ENCODE measurements around the gene ELFN2. TPM values are rescaled to one million over a fixed set of nuclear protein-coding genes. Genes with fewer than 3 reads are reported as not detected.

ELFN2 gene
- total and polyA plus RNA-seq, 2 of the 13 experiments (the other 11 are each of a cell fraction or from before 2014, with no cell fraction given): 0.01 TPM; not detected in 1

DNA sequence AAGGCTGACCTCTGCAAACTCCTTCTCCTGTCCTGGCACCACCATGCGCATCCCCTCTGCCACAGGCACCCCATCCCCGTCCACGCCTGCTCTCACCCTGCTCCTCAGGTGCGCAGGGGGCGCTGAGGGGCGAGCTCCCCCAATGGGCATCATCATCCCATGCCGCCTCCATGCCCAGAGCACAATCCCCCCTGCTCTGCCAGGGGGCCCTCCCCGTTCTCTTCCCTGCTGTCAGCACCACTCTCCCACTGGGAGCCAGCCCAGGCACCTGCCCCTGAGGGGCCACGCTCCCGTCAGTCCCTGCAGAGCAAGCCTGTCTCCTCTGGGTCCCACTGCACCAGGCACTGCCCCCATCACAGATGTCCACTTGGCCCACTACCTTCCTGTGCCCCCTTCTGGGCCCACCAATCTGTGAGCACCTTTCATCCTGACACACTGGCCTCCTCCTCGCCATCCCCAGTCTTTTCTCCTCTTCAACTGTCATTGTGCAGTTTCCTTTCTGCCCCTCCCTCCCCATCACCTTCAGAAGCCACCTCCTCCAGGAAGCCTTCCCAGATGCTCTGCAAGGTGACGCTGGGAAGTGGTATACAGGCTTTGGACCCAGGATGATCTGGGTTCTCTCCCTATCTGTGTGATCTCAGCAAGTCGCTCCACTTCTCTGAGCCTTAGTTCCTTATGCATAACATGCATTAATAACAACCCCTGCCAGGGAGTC is 82.4 kb downstream of the ELFN2 start (continued):
- TF ChIP-seq ZSCAN22 (CRISPR knock-in tag; IDR thresholded peaks at IDR 0.05) (no peak), PCBP2 (optimal IDR thresholded peaks at IDR 0.05; ENCODE audit: low read depth, low read length, poor library complexity, severe bottlenecking) (no peak), HCFC1 (IDR thresholded peaks at IDR 0.05; ENCODE audit: low read depth, low read length) (no peak), SRF (IDR thresholded peaks at IDR 0.05; ENCODE audit: low read depth, low read length) (no peak)
- TF ChIP-seq, protein P1, sequence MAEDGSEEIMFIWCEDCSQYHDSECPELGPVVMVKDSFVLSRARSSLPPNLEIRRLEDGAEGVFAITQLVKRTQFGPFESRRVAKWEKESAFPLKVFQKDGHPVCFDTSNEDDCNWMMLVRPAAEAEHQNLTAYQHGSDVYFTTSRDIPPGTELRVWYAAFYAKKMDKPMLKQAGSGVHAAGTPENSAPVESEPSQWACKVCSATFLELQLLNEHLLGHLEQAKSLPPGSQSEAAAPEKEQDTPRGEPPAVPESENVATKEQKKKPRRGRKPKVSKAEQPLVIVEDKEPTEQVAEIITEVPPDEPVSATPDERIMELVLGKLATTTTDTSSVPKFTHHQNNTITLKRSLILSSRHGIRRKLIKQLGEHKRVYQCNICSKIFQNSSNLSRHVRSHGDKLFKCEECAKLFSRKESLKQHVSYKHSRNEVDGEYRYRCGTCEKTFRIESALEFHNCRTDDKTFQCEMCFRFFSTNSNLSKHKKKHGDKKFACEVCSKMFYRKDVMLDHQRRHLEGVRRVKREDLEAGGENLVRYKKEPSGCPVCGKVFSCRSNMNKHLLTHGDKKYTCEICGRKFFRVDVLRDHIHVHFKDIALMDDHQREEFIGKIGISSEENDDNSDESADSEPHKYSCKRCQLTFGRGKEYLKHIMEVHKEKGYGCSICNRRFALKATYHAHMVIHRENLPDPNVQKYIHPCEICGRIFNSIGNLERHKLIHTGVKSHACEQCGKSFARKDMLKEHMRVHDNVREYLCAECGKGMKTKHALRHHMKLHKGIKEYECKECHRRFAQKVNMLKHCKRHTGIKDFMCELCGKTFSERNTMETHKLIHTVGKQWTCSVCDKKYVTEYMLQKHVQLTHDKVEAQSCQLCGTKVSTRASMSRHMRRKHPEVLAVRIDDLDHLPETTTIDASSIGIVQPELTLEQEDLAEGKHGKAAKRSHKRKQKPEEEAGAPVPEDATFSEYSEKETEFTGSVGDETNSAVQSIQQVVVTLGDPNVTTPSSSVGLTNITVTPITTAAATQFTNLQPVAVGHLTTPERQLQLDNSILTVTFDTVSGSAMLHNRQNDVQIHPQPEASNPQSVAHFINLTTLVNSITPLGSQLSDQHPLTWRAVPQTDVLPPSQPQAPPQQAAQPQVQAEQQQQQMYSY (CRISPR knock-in tag; IDR thresholded peaks at IDR 0.05): no peak
- TF ChIP-seq, protein P2, sequence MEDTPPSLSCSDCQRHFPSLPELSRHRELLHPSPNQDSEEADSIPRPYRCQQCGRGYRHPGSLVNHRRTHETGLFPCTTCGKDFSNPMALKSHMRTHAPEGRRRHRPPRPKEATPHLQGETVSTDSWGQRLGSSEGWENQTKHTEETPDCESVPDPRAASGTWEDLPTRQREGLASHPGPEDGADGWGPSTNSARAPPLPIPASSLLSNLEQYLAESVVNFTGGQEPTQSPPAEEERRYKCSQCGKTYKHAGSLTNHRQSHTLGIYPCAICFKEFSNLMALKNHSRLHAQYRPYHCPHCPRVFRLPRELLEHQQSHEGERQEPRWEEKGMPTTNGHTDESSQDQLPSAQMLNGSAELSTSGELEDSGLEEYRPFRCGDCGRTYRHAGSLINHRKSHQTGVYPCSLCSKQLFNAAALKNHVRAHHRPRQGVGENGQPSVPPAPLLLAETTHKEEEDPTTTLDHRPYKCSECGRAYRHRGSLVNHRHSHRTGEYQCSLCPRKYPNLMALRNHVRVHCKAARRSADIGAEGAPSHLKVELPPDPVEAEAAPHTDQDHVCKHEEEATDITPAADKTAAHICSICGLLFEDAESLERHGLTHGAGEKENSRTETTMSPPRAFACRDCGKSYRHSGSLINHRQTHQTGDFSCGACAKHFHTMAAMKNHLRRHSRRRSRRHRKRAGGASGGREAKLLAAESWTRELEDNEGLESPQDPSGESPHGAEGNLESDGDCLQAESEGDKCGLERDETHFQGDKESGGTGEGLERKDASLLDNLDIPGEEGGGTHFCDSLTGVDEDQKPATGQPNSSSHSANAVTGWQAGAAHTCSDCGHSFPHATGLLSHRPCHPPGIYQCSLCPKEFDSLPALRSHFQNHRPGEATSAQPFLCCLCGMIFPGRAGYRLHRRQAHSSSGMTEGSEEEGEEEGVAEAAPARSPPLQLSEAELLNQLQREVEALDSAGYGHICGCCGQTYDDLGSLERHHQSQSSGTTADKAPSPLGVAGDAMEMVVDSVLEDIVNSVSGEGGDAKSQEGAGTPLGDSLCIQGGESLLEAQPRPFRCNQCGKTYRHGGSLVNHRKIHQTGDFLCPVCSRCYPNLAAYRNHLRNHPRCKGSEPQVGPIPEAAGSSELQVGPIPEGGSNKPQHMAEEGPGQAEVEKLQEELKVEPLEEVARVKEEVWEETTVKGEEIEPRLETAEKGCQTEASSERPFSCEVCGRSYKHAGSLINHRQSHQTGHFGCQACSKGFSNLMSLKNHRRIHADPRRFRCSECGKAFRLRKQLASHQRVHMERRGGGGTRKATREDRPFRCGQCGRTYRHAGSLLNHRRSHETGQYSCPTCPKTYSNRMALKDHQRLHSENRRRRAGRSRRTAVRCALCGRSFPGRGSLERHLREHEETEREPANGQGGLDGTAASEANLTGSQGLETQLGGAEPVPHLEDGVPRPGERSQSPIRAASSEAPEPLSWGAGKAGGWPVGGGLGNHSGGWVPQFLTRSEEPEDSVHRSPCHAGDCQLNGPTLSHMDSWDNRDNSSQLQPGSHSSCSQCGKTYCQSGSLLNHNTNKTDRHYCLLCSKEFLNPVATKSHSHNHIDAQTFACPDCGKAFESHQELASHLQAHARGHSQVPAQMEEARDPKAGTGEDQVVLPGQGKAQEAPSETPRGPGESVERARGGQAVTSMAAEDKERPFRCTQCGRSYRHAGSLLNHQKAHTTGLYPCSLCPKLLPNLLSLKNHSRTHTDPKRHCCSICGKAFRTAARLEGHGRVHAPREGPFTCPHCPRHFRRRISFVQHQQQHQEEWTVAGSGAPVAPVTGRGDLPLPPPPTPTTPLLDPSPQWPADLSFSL (CRISPR knock-in tag; IDR thresholded peaks at IDR 0.05): no peak
- TF ChIP-seq, protein P3, sequence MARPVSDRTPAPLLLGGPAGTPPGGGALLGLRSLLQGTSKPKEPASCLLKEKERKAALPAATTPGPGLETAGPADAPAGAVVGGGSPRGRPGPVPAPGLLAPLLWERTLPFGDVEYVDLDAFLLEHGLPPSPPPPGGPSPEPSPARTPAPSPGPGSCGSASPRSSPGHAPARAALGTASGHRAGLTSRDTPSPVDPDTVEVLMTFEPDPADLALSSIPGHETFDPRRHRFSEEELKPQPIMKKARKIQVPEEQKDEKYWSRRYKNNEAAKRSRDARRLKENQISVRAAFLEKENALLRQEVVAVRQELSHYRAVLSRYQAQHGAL (CRISPR knock-in tag; IDR thresholded peaks at IDR 0.05; ENCODE audit: not compliant biosample characterization): no peak

All from HepG2 (cell line).